G401.6 (cell line): ENCODE results near the gene SASH1.

Experiments used
- FAIRE-seq: peaks from 2 replicates; lab custom pipeline; 2012; peaks lifted over from hg19 to GRCh38; lab: Jason Lieb, UNC

The SASH1 gene

DNA sequence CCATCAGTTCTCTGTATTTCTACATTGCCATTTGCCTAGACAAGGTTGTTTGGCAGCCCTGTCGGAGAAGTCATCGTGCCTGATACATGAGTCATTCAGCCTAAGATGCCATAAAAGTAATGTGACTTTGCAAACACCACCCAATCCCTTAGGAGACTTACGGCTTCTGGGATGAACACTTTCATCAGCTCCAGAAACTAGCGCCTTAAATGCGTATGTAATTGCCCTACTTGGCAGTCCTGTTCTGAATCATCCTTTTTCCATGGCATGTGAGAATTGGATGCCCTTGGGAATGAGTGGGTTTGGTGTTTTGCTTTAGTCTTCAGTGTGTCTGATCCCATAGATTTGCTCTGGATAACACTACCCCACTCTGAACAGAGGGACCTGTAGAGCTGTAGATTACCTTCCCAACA, 158.5 kb downstream of the SASH1 start:
- no peak for FAIRE-seq

DNA sequence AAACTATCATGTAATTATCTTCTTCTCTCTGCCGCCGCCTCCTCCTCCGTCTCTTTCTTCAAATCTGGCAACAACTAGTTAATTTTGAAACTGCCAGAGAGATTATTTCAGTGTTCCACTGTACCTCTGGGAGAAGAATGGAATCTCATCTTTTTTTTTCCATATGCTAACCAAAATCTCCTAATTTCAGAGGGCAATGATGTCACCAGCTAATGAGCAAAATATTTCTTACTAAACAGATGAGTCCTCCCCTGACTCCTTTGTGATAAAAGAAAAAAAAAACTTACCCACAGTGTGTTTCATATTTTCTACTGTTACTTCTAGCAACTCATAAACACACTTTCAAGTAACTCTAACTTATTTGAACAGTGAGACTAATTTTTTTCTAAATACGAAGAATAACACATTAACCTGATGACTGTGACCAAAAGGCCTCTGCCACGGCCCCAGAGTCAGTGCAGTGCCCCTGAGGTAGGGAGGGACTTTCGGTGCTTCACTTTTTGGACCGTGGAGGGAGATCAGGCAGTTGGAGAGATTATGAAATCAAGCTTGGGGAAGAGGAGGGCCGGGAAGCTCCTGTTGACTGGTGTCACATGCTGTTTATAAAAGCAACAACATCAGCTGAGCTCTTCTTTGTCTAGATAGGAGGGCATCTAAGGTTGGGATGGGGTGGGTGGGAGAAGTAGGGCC, 159.6 kb downstream of the SASH1 start:
- FAIRE-seq: no peak

DNA sequence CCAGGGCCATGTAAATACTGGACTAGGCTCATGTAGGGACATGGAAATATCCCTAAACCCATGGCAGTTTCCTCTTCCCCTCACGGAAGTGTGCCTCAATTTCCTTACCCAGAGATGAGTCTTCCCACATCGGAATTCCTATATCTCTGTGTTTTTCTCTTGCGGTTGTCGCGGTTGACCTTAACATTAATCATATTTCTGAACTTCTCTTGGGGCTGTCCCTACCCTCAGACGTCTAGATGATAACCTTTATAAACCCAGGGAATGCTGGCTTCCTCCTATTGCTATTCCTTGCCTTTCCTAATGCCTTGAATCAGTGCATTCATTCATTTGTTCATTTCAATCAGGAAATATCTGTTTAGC, 160.1 kb downstream of the SASH1 start:
- no peak for FAIRE-seq

DNA sequence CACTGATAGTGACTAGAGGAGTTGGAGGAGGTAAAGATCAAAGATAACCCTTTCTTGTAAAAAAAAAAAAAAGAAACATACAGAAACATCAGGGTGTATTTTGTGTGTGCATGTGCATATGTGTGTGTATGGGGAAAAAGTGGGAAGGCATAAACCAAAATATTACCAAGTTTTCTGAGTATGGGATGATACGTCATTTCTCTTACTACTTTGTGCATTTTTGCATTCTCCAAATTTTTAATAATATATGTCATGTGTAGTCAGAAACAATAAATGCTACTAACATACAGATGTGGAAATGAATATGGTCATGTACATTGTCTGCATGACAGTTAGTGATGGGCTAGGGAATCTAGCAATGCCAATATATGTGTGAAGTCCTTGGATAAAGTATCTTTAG, 161.1 kb downstream of the SASH1 start:
- FAIRE-seq: no peak

DNA sequence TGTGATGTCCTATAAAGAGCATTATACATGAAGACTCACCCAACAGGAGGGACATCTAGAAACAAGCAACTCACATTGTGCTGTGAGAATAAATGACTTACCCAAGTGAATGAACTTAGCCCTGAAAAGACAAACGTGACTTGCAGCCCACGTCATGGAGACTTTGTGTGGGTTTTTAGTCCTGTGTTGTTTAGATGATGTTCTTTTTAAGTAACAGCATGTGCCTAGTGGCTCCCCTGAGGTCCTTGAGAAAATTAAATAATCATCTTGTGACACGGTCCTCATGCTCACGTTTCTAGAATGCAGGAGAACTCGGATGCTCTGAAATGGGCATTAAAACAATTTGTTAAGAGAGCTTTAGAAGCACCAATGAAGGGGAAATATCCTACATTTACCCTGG, 165.1 kb downstream of the SASH1 start:
- FAIRE-seq: no peak

DNA sequence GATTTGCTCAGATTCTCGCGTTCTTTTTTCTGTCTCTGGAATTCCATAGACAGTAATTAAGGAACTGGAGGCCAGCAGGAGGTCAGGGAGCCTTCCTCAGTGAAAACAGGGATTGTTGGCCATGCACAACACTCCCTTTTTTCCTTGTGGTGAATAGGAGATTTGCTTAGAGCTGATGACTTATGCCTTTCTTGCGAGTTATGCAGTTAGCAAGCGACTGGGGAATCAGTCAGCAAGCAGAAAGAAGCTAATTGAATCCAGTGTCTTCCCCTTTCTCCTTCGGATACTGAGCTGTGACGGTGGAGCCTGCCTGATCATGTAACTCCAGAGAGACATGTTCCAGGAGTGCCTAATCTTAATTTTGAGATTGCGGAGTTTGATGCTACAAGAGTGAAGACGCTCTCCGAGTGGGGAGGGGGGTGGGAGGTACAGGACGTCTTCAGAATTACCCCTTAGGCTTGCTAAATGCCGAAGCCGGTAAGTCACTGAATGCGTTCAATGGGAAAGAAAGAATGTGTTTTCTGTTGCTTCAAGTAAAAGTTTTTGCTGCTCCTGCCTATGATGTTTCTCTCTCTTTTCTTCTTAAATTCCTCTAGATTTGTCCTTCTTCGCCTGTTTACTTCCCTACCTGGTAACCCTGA, 165.9 kb downstream of the SASH1 start:
- no peak for FAIRE-seq

DNA sequence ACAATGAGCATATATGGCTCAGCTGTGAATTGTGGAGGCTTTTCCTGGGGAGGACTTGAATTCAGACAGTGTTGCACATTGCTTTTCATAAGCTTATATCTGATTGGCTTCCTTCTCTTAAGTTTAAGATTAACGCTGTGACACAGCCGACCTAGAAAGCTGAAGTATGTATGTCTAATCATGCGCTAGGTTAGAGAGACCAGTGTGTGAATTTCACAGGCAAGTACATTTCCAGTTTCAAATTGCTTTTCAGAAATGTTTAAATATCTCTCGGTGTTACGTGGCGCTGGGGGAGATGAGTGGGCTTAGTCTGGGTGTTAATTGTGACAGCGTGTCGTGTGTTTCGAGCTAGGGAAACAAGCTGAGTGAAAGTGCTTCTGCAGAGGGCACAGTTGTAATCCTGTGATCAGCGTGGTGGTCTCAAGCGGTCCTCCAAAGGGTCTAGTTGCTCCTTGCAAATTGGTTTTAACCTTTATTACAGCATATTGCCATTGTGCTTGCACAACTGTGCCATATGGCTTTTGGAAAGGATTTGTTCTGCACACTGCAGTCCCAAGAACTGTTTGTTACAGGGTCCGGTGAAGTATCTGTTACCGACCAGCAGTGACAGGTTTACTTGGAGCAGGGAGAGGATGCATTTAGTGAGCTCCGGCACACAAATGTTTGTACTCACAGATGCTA, 166.6 kb downstream of the SASH1 start:
- FAIRE-seq: no peak

DNA sequence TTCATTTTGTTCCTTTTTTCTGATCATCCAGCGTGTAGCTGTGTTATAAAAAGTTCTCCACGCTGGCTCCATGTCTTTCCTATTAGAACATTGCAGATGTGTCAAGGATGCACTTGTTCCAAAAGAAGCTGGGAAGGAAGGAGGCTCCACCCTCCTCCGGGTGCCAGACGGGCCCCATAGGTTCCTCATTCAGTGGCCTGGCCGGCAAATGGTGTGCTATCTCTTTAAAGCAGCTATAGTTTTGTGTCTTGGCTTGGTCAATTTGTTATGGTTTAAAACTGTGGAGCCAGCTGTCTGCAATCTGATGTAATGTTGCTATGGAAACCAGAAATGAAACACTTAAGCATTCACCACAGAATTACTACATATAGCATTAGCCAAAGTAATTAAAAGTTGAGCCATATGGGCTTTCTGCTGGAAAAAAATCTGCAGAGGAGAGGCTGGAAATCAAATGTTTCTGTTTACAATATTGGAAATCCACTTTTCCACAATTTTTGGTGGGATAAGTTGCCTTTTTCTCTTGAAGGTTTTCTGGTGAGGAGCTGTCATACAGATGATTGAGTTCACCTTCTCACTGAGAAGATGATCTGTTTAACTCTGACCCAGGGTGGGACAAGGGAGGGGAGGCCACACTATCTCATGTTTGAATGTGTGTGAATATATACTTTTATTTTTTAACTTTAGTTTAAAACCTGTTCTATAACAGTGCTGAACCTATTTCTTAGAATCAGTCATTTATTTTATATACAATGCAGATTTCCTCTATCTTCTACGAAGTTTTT, 167.4 kb downstream of the SASH1 start:
- no peak for FAIRE-seq

DNA sequence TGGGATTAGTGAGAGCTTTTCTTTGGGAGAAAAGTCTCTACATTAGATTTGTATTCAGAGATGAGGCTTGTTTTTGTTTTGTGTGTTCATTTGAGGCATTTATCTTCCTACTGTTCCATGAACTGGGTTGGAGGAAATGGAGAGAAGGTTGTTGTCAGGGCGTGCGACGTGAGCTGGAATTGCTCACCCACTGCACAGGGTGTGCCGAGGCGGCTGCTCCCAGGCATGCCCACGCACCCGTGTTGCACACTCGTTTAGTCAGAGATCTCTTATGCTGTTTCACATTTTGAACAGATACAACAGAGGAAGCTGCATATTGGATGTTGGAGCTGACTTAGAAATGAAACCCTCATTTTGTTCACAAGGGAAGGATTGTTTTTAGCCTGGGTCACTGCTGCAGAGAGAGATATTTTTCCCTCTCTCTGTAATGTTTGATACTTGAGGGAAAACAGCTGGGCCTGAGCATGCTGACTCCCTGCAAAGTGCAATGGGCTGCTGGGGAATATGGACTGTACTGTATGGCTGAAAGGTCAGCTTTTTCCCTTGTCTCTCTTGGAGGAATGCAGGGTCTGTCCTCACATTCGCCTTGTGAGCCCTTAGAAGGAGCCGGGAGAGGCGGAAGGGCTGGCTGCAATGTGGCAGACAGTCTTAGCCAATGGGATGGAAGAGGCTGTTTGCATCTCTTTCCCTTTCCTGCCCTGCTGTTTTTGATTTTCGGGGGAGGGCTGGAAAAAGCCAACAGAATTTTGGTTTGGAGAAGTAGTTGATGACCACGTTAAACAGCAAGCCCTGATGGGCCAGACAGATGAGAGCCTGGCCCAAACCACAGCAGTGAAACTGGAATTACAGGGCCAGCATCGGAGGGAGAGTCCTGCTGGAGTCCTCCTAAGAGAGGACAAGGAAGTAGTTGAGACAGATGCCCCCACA, 170.8 kb downstream of the SASH1 start:
- FAIRE-seq: no peak

DNA sequence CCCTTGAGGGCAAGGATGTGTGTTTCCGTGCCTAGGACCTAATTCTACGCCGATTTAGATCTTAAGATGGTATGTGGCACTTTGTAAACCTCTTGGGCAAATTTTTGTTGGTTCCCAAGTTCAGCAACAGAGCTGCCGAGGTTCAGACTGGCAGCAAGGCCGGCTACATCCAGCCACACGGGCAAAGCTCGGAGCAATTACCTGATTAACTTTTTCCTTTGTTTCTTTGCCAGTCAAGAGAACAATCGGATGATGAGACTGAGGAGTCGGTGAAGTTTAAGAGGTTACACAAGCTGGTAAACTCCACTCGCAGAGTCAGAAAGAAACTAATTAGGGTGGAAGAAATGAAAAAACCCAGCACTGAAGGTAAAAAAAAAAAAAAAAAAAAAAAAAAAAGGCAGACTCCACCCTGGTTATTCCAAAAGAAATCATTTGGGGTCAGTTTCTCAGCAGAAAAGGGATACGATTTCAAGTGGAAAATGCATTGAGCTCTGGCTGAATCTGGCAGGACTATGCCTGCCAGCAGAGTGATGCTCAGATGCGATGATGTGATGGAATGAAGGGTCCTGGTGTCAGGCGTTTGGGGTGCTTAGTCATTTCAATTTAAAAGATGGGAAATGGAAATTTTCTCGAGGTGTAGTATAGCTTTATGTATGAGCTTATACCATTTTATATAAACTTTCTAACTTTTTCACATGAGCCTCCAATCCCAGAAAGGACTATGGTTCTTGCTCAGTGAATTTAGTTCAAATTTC, 171.6 kb downstream of the SASH1 start:
- no peak for FAIRE-seq

DNA sequence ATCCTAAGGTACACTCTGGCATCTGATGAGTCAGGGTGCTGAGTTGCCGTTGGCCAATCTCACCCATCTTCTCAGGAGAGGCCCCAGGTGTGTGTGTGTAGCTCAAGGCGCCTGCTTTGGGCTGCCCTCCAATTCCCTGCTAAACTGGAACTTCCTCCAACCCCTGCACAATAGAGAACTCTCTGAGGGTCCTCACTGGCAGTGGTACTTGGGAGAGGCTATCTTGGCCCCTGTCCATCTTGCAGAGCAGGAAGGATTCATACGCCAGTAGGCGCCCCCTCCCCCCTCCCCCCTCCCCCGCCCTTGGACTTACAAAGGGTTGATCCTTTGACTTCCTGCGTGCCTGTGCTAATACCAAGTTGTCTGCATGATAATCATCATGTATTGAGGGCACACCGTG, 173.6 kb downstream of the SASH1 start:
- FAIRE-seq: no peak

DNA sequence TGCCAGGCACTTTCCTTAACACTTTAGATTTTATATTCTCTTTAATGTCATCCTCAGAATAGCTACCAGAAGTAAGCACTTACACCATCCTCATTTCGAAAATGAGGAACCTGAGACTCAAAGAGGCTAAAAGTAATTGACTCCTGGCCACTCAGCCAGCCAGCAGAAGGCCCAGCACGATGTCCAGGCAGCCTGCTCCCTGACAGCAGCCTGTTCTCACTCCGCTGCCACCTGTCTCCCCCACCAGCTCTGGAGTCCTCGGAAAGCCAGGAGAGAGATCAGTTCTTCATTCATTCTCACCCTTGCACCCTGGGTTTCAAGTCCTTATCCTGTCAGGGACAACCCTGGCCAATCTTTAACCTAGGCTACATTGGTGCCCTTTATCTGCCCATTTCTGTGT, 174.0 kb downstream of the SASH1 start:
- no peak for FAIRE-seq

DNA sequence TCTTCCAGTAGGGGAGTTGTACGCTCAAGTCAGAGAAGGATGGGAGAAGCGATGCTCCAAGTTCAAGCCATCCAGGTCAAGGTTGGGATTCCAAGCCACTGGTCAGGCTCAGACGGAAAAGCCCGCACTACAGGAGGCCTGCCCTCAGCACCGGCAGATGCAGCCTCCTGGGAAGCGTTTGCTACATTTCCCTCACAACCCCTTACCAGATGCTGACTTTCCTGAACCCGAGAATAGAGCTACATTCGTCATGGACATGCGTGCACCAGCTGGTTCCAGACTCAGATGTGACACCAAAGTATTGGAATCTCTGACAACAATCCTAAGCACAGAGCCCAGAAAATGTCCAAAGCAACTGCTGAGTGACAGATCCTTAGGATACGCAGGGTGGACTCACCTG, 174.8 kb downstream of the SASH1 start:
- no peak for FAIRE-seq

DNA sequence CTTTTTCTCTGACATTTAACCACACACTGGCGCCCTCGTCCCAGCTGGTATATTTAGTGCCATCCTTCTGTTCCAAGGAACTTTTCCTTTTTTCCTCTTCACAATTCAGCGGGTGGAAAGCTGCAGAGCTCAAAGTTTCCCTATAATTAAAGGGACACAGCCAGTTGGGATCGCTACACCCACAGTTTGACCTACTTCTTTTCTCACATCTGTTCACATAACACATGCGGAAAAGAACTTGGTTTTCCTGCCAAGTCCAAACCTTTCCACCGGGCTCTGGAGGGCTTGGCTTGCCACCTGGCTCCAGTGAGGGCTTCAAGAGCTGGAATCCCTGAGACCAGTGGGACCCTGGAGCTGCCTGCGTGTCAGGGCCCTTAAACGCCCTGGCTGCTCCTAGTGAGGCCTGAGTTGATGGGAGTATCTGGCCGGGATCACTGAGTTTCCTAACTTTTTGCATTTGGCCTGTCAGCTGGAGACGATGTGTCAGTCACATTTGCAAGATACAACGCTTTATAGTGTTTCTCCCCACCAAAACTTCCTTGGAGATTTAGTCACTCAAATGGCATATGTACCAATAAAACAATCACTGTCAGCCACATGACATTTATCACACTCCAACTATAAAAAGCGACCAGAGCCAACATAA, 176.0 kb downstream of the SASH1 start:
- FAIRE-seq: no peak

DNA sequence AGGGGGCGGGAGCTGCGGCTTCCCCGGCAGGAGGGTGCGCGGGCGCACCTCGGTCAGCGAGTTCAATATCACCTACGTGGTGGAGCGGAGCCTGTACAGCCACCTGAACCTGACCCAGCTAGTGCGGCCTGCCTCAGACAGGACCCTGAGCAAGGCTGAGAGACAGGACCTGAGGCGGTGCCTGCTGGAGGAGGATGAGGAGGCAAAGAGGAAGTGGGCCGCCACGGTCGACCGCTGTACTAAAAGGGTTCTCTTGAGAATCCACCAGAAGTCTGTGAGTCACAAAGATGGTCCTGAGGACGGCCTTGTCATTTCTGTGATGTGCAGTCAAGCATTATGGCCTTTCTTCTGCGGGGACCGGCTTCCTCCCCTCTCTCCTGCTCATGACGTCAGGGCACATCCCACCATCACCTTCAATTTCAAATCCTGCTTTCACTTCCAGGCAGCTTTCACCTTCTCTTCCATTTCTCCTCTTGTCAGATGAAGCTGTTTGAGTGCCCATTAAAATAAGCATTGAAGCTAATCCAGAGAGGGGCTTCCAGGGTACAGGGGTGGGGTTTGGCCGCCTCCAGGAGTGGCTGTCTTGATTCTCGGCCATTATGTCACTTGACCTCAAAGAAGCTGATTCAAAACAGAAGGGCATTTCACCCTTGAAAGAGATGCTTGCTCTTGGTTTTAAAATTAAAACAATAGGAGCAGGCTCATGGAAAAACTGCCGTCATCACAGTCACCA, 177.6 kb downstream of the SASH1 start:
- no peak for FAIRE-seq

DNA sequence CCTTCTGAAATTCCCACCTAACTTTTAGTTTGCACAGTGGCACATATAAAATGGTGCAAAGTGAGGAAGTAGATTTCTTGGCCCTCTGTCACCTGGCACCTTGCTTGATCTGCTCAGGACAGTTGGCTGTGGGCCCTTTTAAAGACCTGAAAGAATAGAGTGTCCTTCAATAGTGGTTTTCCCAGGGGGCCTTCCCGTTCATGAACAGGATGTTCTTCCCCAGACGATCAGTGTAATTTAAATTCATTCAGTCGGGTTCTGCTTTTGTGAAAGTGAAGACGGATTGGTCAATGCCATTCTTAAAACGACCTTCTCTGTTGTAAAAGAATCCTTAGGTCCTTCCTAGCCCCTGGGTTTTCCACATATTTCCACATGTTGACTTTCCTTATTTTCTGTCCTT, 178.5 kb downstream of the SASH1 start:
- no peak for FAIRE-seq

DNA sequence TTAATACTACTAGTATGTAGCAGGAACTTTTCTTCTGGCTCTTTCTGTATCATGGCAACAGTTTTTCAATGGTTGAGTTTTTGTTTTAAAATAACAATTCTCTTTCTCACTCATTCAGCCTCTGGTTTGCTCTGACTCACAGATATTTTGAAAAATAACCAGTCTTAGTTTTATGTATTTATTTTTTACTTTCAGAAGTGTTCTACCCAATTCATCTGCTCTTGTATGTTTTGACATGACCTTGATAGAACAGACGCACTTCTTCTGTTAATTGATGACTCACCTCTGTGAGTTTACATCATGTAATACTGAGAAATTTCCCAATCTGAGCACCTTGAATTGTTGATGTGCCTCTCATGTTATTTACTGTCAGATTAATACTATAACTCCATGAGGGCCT, 178.9 kb downstream of the SASH1 start:
- FAIRE-seq: no peak

DNA sequence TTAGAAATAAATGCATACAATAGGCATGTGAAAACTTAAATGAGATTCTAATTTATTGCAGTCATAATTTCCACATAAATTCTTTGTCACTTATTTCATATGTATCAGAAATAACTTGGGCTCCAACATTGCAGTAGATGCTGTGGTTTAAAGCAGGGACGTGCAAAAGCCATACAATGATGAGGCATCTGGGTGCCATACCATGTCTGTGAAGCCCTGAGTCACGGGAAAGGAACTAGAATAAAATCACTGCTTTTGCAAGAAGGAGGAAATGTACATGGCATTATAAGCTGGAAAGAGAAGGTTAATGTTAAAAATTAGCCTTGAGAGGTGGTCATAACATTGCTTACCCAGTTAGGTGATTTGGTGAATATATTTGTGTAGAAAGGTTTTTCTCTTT, 180.4 kb downstream of the SASH1 start:
- no peak for FAIRE-seq

DNA sequence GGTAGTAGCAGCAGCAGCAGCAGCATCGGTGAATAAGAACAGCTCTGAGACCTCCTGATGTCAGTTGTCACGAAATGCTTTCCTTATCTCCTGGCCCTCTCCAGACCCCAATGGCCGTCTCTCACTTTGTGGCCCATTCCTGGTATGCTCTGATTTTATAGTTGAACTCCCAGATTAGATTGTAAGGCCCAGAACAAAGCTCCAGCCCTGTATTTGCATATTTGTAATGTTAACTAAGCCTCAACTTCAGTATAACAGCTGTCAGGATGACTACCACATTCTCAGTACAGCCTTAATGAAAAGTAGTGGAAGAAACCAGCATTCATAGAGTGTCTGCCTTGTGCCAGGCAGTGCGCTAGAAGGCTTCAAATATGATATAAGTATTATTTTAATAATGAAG, 180.9 kb downstream of the SASH1 start:
- no peak for FAIRE-seq

DNA sequence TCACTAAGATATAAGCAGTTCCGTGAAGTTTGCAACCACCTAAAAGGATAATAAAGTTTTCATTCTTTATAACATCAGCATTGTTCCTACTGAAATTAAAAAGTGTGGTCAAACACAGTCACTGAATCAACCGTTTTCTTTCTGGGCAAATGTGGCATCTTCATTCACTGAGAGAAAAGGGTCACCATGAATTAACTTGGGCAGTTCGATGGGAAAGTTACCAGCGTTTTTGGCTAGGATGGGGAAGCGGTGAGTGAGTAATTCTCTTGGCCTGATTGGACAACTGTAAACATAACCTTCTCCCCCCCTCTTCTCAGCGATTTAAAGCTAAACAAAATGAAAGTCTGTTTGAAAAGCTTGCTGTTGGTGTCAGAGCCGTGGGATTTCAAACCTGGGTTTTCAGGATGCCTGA, 181.8 kb downstream of the SASH1 start:
- FAIRE-seq: no peak
